HepG2 (cell line): ENCODE measurements around the gene DNASE1L2. TPM values are rescaled to one million over a fixed set of nuclear protein-coding genes. Genes with fewer than 3 reads are reported as not detected.

ENCODE experiments used
- STAG1 ChIP-seq: sonication (generic); formaldehyde crosslinking; IDR thresholded peaks from 2 replicates; pipeline ENCODE4 v1.4.0; 2020; ENCODE audit warnings: missing genetic modification reagents
- ZBTB8A ChIP-seq: sonication (generic); formaldehyde crosslinking; IDR thresholded peaks from 2 replicates; pipeline ENCODE4 v1.4.0; 2020; ENCODE audit warnings: mild to moderate bottlenecking, low read depth, missing genetic modification reagents, borderline replicate concordance
- ZNF274 ChIP-seq: sonication (generic); formaldehyde crosslinking; IDR thresholded peaks from 2 replicates; pipeline ENCODE4 v1.5.1; 2020; ENCODE audit warnings: mild to moderate bottlenecking, missing genetic modification reagents
- polyA plus RNA-seq, 8 experiments: library from polyadenylated mRNA; depleted of rRNA in 3 of 8; stranded (reverse) in 7 of 8; unstranded in 1 of 8; fragments of >200 nt; fragmentation: Illumina TruSeq in 4 of 8; extraction: Trizol in 4 of 8; gene quantifications; 2 replicates each; pipeline versions ENCODE4 v1.2.1 to v1.2.3, GENCODE V29; 2011 to 2016; ENCODE audit warnings: low read depth in 4 of 8, missing spikeins in 1 of 8, mixed read lengths in 1 of 8; ENCODE audit not compliant: insufficient read depth in 1 of 8
- total RNA-seq, 5 experiments: library from RNA; depleted of rRNA; stranded (reverse); fragments of >200 nt; fragmentation: Illumina TruSeq; extraction: Trizol; gene quantifications; 2 replicates each; pipeline ENCODE4 v1.2.3, GENCODE V29; 2016; ENCODE audit warnings: low read depth in 1 of 5
- TF ChIP-seq, protein P1 (sequence below): sonication (generic); formaldehyde crosslinking; IDR thresholded peaks from 2 replicates; pipeline ENCODE4 v1.5.1; 2020; ENCODE audit warnings: mild to moderate bottlenecking, missing genetic modification reagents, borderline replicate concordance
- TF ChIP-seq, protein P2 (sequence below): sonication (generic); formaldehyde crosslinking; IDR thresholded peaks from 2 replicates; pipeline ENCODE4 v1.5.0; 2020; ENCODE audit warnings: missing genetic modification reagents

Gene DNASE1L2
- total and polyA plus RNA-seq, 2 of the 13 experiments (the other 11 are each of a cell fraction or from before 2014, with no cell fraction given) = 0.44 to 0.50 TPM

DNA sequence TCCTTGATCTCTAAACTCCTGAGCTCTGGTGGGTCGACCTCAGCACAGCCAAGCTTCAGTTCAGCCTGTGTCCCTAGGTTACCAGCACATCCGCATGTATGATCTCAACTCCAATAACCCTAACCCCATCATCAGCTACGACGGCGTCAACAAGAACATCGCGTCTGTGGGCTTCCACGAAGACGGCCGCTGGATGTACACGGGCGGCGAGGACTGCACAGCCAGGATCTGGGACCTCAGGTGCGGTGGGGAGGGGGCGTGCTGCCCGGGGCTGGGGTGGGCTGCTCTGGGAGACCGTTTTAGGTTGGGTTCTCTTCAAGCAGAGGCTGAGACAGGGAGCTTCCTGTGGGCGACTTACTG, 29.8 kb upstream of the DNASE1L2 start (continued):
- TF ChIP-seq, protein P1, sequence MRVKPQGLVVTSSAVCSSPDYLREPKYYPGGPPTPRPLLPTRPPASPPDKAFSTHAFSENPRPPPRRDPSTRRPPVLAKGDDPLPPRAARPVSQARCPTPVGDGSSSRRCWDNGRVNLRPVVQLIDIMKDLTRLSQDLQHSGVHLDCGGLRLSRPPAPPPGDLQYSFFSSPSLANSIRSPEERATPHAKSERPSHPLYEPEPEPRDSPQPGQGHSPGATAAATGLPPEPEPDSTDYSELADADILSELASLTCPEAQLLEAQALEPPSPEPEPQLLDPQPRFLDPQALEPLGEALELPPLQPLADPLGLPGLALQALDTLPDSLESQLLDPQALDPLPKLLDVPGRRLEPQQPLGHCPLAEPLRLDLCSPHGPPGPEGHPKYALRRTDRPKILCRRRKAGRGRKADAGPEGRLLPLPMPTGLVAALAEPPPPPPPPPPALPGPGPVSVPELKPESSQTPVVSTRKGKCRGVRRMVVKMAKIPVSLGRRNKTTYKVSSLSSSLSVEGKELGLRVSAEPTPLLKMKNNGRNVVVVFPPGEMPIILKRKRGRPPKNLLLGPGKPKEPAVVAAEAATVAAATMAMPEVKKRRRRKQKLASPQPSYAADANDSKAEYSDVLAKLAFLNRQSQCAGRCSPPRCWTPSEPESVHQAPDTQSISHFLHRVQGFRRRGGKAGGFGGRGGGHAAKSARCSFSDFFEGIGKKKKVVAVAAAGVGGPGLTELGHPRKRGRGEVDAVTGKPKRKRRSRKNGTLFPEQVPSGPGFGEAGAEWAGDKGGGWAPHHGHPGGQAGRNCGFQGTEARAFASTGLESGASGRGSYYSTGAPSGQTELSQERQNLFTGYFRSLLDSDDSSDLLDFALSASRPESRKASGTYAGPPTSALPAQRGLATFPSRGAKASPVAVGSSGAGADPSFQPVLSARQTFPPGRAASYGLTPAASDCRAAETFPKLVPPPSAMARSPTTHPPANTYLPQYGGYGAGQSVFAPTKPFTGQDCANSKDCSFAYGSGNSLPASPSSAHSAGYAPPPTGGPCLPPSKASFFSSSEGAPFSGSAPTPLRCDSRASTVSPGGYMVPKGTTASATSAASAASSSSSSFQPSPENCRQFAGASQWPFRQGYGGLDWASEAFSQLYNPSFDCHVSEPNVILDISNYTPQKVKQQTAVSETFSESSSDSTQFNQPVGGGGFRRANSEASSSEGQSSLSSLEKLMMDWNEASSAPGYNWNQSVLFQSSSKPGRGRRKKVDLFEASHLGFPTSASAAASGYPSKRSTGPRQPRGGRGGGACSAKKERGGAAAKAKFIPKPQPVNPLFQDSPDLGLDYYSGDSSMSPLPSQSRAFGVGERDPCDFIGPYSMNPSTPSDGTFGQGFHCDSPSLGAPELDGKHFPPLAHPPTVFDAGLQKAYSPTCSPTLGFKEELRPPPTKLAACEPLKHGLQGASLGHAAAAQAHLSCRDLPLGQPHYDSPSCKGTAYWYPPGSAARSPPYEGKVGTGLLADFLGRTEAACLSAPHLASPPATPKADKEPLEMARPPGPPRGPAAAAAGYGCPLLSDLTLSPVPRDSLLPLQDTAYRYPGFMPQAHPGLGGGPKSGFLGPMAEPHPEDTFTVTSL = no peak
- TF ChIP-seq ZNF274 (CRISPR knock-in tag) (no peak), STAG1 (CRISPR knock-in tag) (no peak), ZBTB8A (no peak)
- TF ChIP-seq, protein P2, sequence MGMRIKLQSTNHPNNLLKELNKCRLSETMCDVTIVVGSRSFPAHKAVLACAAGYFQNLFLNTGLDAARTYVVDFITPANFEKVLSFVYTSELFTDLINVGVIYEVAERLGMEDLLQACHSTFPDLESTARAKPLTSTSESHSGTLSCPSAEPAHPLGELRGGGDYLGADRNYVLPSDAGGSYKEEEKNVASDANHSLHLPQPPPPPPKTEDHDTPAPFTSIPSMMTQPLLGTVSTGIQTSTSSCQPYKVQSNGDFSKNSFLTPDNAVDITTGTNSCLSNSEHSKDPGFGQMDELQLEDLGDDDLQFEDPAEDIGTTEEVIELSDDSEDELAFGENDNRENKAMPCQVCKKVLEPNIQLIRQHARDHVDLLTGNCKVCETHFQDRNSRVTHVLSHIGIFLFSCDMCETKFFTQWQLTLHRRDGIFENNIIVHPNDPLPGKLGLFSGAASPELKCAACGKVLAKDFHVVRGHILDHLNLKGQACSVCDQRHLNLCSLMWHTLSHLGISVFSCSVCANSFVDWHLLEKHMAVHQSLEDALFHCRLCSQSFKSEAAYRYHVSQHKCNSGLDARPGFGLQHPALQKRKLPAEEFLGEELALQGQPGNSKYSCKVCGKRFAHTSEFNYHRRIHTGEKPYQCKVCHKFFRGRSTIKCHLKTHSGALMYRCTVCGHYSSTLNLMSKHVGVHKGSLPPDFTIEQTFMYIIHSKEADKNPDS = no peak
